AG04450 (cell line): ENCODE results near the gene MYH14. TPM values are rescaled to one million over a fixed set of nuclear protein-coding genes. Genes with fewer than 3 reads are reported as not detected.

Experiments
- CTCF ChIA-PET: fragments of 300-600, 350-600 bp; formaldehyde crosslinking; extraction: SDS; loops from one replicate; lab custom pipeline; 2022; ENCODE audit warnings: antibody characterized with exemption, inconsistent platforms; lab: Charles Lee
- POLR2A ChIA-PET: fragments of 350-600 bp; formaldehyde crosslinking; extraction: SDS; loops from one replicate; lab custom pipeline; 2021; ENCODE audit warnings: antibody characterized with exemption, inconsistent platforms; lab: Yijun Ruan, JAX
- DNase-seq: peaks from one replicate; pipeline ENCODE4 v3.0.0-alpha.2; 2011; ENCODE audit warnings: low read depth, low spot score
- H3K27ac ChIP-seq: one replicate; pipeline ENCODE4 v1.5.1; 2012; ENCODE audit warnings: low read depth, low read length, control low read depth
- H3K27me3 ChIP-seq: one replicate; pipeline ENCODE4 v1.6.0; 2012; ENCODE audit warnings: low read length; ENCODE audit not compliant: control insufficient read depth, insufficient read depth
- H3K4me3 ChIP-seq: 2 replicates; pipeline ENCODE4 v1.5.1; 2011; ENCODE audit warnings: mild to moderate bottlenecking, low read depth, low read length, control low read depth
- H3K9me3 ChIP-seq: 2 replicates; pipeline ENCODE4 v1.5.1; 2012; ENCODE audit warnings: low read length; ENCODE audit not compliant: control insufficient read depth, insufficient read depth
- polyA plus RNA-seq: library from polyadenylated mRNA; depleted of rRNA; stranded (reverse); fragments of >200 nt; gene quantifications from 2 replicates; pipeline ENCODE4 v1.2.3, GENCODE V29; 2011
- TF ChIP-seq, protein P1 (sequence below): IDR thresholded peaks from 2 replicates; pipeline ENCODE4 v1.5.1; 2011; ENCODE audit warnings: low read depth, low read length, control low read depth, inconsistent platforms

The MYH14 gene
- polyA plus RNA-seq, 1 experiment = not detected

DNA sequence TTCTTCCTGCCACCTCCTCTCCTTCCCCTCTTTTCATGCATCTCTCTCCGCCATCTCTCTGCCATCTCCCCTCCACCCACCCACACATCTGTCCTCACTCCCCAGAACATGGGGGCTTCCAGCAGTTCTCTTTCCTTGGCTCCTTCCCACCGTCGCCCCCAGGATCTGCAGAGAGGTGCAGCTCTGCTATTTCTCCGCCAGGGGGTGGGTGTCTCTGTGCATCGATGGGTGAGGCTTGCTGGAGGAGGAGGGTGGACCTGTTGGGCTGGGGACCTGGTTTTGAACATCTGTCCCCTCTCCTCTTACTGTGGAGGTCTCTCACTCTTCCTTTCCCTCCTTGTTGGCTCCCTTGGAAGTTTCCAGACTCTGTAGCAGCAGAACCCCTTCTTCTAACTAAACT lies 51.7 kb downstream of the MYH14 start:
- peaks cover 41% of the 10 kb centered on the region for H3K9me3 ChIP-seq
- ChIA-PET POLR2A (no interaction called here), CTCF (interaction anchor here (0.7 kb wide), 1 partner anchor 329 kb away, joined by 3 read pairs; no protein-coding TSS in a partner anchor)
- H3K27ac ChIP-seq = no peak overlapping the region
- no peaks in the 10 kb centered on the region for H3K27me3 ChIP-seq
- TF ChIP-seq, protein P1, sequence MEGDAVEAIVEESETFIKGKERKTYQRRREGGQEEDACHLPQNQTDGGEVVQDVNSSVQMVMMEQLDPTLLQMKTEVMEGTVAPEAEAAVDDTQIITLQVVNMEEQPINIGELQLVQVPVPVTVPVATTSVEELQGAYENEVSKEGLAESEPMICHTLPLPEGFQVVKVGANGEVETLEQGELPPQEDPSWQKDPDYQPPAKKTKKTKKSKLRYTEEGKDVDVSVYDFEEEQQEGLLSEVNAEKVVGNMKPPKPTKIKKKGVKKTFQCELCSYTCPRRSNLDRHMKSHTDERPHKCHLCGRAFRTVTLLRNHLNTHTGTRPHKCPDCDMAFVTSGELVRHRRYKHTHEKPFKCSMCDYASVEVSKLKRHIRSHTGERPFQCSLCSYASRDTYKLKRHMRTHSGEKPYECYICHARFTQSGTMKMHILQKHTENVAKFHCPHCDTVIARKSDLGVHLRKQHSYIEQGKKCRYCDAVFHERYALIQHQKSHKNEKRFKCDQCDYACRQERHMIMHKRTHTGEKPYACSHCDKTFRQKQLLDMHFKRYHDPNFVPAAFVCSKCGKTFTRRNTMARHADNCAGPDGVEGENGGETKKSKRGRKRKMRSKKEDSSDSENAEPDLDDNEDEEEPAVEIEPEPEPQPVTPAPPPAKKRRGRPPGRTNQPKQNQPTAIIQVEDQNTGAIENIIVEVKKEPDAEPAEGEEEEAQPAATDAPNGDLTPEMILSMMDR = 0 out of 2 replicates have a peak, but pooled peaks have one; percentile 1
- DNase-seq = no peak
- H3K4me3 ChIP-seq = no peak overlapping the region

DNA sequence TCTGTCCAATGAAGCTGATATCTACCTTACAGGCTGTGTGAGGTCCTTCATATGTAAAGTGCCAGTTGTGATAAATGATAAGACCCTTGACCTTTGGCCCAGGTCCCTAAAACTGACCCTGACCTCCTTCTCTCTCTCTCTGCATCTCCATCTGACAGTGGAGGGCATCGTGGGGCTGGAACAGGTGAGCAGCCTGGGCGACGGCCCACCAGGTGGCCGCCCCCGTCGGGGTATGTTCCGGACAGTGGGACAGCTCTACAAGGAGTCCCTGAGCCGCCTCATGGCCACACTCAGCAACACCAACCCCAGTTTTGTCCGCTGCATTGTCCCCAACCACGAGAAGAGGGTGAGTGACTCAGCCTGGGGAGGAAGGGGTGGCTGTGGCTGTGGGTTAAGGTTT lies 53.7 kb downstream of the MYH14 start:
- H3K9me3 ChIP-seq = peaks cover 41% of the 10 kb centered on the region
- no peaks in the 10 kb centered on the region for H3K27me3 ChIP-seq
- TF ChIP-seq, protein P1 = no peak
- ChIA-PET POLR2A (no interaction called here), CTCF (no interaction called here)
- DNase-seq = no peak
- H3K27ac ChIP-seq = no peak overlapping the region
- H3K4me3 ChIP-seq = no peak overlapping the region

DNA sequence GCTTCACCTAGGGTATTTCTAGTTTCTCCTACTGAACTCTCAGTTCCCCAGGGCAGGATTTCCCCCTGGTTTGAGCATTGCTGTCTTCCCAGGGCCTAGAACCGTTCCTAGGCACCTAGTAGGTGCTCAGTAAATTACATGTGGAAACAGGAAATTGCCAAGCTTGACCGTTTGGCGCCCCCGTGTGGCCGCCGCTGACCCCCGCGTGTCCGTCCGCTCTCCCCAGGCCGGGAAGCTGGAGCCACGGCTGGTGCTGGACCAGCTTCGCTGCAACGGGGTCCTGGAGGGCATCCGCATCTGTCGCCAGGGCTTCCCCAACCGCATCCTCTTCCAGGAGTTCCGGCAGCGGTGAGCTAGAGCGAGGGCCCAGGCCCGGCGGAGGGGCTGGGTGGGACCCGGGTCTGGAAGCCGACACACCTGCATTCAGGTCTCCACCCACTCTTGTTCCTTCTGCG lies 55.5 kb downstream of the MYH14 start:
- Histone ChIP-seq H3K27ac (no peak overlapping the region), H3K27me3 (no peaks in the 10 kb centered on the region), H3K4me3 (no peak overlapping the region), H3K9me3 (peaks cover 33% of the 10 kb centered on the region)
- DNase-seq = no peak
- TF ChIP-seq, protein P1 = peak; percentile 17; the same call in 1 of the 2 replicates
- ChIA-PET CTCF (interaction anchor here (0.7 kb wide), 1 partner anchor 111 kb away, joined by 3 read pairs; no protein-coding TSS in a partner anchor), POLR2A (no interaction called here)

DNA sequence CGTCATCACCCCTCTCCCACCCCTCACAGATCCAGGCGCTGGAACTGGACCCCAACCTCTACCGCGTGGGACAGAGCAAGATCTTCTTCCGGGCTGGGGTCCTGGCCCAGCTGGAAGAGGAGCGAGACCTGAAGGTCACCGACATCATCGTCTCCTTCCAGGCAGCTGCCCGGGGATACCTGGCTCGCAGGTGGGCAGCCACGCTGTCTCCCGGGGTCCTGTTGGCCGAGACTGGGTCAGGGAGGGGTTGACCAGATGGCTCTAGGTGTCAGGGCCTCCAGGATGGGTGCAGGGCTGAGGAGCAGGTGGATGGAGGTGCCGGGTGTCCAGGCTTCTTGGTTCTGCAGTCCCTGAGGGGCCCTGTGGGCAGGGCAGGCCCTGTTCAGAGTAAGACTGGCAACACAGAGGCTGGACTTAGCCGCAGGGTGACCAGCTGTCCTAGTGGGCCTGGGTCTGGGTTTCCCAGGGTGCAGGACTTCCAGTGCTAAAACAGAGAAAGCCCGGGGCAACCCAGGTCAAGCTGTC lies 58.1 kb downstream of the MYH14 start:
- H3K4me3 ChIP-seq = no peak overlapping the region
- POLR2A ChIA-PET = no interaction called here
- peaks cover 26% of the 10 kb centered on the region for H3K9me3 ChIP-seq
- H3K27me3 ChIP-seq = no peaks in the 10 kb centered on the region
- CTCF ChIA-PET = no interaction called here
- H3K27ac ChIP-seq = no peak overlapping the region
- no peak for DNase-seq
- TF ChIP-seq, protein P1 = no peak

DNA sequence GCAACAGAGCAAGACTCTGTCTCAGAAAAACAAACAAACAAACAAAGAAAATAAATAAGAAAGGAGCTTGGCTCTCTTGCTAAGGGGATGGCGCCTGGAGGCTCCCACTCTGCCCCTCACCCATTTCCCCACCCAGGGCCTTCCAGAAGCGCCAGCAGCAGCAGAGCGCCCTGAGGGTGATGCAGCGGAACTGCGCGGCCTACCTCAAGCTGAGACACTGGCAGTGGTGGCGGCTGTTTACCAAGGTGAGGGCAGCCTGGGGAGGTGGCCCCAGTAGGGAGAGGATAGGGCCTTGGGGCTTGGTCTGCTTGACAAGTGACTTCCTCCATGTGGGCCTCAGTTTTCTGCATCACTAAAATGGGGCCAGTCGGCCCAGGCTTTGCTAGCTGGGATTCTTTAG lies 59.8 kb downstream of the MYH14 start:
- ChIA-PET POLR2A (no interaction called here), CTCF (no interaction called here)
- Histone ChIP-seq H3K27me3 (no peaks in the 10 kb centered on the region), H3K9me3 (peaks cover 23% of the 10 kb centered on the region), H3K4me3 (no peak overlapping the region), H3K27ac (no peak overlapping the region)
- TF ChIP-seq, protein P1 = no peak
- DNase-seq = no peak
